Measurements from ENCODE around the gene LRRC4C.

DNA sequence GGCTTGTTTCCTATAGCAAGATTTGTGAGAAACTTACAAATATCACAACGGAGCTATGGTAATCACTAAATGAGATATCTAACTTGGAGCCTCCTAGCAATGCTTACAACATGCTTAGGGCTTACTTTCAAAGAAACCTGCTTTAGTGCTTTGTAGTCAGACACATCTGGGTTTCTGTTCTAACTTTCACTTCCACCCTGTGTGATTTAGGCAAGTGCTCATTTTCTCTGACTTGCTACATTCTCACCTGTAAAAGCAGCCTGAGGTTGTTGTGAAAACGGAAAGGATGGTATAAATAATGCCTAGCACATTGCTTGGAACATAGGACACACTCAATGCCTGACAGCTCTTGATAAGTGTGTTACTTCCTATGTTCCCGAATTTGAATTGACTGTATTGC lies 45.6 kb downstream of the LRRC4C start:
- TF ChIP-seq, protein P1, sequence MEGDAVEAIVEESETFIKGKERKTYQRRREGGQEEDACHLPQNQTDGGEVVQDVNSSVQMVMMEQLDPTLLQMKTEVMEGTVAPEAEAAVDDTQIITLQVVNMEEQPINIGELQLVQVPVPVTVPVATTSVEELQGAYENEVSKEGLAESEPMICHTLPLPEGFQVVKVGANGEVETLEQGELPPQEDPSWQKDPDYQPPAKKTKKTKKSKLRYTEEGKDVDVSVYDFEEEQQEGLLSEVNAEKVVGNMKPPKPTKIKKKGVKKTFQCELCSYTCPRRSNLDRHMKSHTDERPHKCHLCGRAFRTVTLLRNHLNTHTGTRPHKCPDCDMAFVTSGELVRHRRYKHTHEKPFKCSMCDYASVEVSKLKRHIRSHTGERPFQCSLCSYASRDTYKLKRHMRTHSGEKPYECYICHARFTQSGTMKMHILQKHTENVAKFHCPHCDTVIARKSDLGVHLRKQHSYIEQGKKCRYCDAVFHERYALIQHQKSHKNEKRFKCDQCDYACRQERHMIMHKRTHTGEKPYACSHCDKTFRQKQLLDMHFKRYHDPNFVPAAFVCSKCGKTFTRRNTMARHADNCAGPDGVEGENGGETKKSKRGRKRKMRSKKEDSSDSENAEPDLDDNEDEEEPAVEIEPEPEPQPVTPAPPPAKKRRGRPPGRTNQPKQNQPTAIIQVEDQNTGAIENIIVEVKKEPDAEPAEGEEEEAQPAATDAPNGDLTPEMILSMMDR (conservative IDR thresholded peaks at IDR 0.05 in 1 of 2, IDR thresholded peaks at IDR 0.05 in 1 of 2; ENCODE audit: extremely low read depth in 1 of 2, insufficient read depth in 1 of 2, low read depth in 1 of 2, low read length in 2 of 2) = no peak
- no peak for TF ChIP-seq EZH2 (IDR thresholded peaks at IDR 0.05; ENCODE audit: borderline replicate concordance, low read length)
